ENCODE measurements around the gene AGPAT1. TPM values are rescaled to one million over a fixed set of nuclear protein-coding genes. Genes with fewer than 3 reads are reported as not detected.

The AGPAT1 gene
- total and polyA plus RNA-seq, 7 experiments from 2014 or later, result 19.3 to 46.1 (median 29.7) TPM

DNA sequence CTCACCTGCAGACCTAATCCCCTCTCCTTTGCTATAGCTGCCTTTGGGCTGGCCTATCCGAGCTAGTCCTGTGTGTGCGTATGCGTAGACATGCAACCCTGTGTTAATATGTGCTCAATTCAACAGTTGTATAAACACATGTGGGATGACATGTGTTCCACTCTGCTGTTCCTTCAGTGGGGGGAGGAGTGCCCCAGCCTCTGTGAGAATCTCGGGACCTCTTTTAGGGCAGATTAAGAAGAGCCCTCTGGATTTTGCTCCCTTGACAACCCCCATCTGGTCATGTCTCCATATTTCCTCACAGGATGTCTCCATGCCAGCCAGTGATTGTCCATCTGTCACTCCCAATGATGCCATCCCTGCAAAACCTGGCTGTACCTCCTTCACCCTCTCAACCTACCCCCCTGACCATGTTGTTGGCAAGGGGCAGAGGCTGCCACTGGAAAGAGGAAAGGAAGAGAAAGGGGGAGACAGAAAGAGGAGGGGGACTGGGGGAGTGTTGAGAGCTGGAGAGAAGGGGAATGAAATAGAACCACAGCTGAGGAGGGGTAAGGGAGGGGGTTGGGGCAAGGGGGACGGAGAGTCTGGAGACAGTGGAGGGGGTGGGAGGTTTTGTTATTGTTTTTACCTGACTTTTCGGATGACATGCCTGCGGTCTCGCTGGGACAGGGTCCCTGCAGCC is 24.6 kb downstream of the AGPAT1 start:
- H3K36me3 ChIP-seq (ENCODE audit: control insufficient read depth in 2 of 3, insufficient read depth in 3 of 3, low read length in 3 of 3), result no peaks in the 10 kb centered on the region
- Mint-ChIP-seq H3K27ac (peak overlapping the region in 8 of 9 donors; percentile 55 to 87 (median 75)), H3K36me3 (peaks cover 0 to 5% (median 2%) of the 10 kb centered on the region in 5 donors), H3K27me3 (peaks cover 0 to 57% (median 12%) of the 10 kb centered on the region in 5 donors), H3K4me1 (peaks cover 49 to 73% (median 70%) of the 10 kb centered on the region in 7 donors), H3K4me3 (peak overlapping the region; percentile 41 to 100 (median 86)), H3K9me3 (peaks cover 0 to 5% (median 0%) of the 10 kb centered on the region in 11 donors)
- H3K27me3 ChIP-seq (ENCODE audit: control insufficient read depth in 2 of 2, insufficient read depth in 2 of 2, low read length in 2 of 2), result no peaks in the 10 kb centered on the region
- peaks cover 10 to 35% of the 10 kb centered on the region in 2 donors for H3K4me1 ChIP-seq (ENCODE audit: control insufficient read depth in 2 of 2, insufficient read depth in 2 of 2, low read length in 2 of 2)
- H3K27ac ChIP-seq (ENCODE audit: low read depth, low read length), result peak overlapping the region; percentile 62
- H3K9me3 ChIP-seq (ENCODE audit: control insufficient read depth in 2 of 3, low read length in 3 of 3), result no peaks in the 10 kb centered on the region
- no peak for ATAC-seq
- ChIA-PET POLR2A (interaction anchor here (0.6 to 2.0 kb wide), 6 partner anchors 14 to 192 kb away, joined by 3 to 7 read pairs (median 3); partner anchors contain the start of genes ATF6B, EGFL8, FKBPL and GPSM3), CTCF (interaction anchor here (0.8 kb wide), 1 partner anchor 22 kb away, joined by 3 read pairs; no protein-coding TSS in a partner anchor)
- peak in 5 of 9 donors; percentile 30 to 41 (median 38) for DNase-seq
- peak overlapping the region; percentile 48 for H3K4me3 ChIP-seq (ENCODE audit: low read length)
- intact Hi-C loops (cut with micrococcal nuclease), result no loop called here

DNA sequence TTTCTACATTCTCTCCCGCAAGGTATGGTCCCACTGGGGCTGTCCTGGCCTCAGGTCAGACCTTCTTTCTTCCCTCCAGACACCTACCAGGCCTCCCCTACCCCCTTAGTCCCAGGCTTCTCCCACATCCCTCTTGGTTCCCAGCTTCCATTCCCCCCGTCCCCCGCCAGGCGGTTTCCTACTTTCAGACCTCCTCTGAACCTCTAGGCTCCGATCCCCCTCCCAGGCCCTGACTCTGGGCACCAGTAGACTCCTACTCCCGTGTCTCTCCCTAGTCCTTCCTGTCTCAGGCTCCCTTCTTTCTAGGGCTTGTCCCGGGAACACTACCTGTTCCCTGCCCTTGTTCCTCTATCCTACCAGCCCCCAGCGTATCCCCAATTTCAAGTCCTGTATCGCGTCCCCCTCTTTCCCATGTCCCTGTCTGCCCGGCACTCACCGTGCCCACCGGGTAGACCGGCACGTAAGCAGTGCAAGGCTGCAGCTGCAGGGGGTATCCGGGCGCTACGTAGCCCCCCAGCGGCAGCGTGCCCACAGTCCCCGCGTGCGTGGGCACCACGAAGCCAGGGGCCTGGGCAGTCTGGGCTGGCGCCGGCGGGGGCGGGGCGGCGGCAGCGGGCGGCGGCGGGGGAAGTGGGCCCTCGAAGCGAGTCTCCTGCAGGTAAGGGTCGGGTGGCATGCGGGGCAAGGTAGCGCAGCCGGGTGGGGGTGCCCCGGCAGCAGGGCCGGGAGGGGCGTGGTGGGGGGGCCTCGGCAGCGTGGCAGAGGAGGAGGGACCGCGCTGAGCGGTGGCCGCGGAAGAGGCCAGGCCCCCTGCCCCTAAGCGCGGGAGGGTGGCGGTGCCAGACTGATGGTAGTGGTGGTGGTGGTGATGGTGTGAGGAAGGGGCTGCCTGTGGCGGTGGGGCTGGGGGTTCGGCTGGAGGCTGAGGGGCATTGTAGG is 25.7 kb downstream of the AGPAT1 start:
- Histone ChIP-seq H3K4me3 (ENCODE audit: low read length) (no peak overlapping the region), H3K4me1 (ENCODE audit: control insufficient read depth in 2 of 2, insufficient read depth in 2 of 2, low read length in 2 of 2) (peaks cover 6 to 30% of the 10 kb centered on the region in 2 donors), H3K27me3 (ENCODE audit: control insufficient read depth in 2 of 2, insufficient read depth in 2 of 2, low read length in 2 of 2) (no peaks in the 10 kb centered on the region), H3K27ac (ENCODE audit: low read depth, low read length) (no peak overlapping the region), H3K36me3 (ENCODE audit: control insufficient read depth in 2 of 3, insufficient read depth in 3 of 3, low read length in 3 of 3) (no peaks in the 10 kb centered on the region), H3K9me3 (ENCODE audit: control insufficient read depth in 2 of 3, low read length in 3 of 3) (no peaks in the 10 kb centered on the region)
- H3K4me1 Mint-ChIP-seq, result peaks cover 47 to 65% (median 62%) of the 10 kb centered on the region in 7 donors
- intact Hi-C loops (cut with micrococcal nuclease), result loop anchor here in 1 of 2 donors (10.0 kb wide), 1 partner anchor 95 kb away; no protein-coding TSS in a partner anchor
- ChIA-PET CTCF (no interaction called here), POLR2A (interaction anchor here (0.6 to 2.0 kb wide), 3 partner anchors 41 to 43 kb away, joined by 3 to 7 read pairs (median 3); partner anchors contain the start of gene GPSM3)
- H3K4me3 Mint-ChIP-seq, result peak overlapping the region; percentile 51 to 100 (median 86)
- peak overlapping the region; percentile 33 to 87 (median 67) for H3K27ac Mint-ChIP-seq
- ATAC-seq (no peak), DNase-seq (no peak)
- peaks cover 0 to 5% (median 0%) of the 10 kb centered on the region in 11 donors for H3K9me3 Mint-ChIP-seq
- peaks cover 0 to 62% (median 12%) of the 10 kb centered on the region in 5 donors for H3K27me3 Mint-ChIP-seq
- peaks cover 0 to 5% (median under 1%) of the 10 kb centered on the region in 5 donors for H3K36me3 Mint-ChIP-seq

DNA sequence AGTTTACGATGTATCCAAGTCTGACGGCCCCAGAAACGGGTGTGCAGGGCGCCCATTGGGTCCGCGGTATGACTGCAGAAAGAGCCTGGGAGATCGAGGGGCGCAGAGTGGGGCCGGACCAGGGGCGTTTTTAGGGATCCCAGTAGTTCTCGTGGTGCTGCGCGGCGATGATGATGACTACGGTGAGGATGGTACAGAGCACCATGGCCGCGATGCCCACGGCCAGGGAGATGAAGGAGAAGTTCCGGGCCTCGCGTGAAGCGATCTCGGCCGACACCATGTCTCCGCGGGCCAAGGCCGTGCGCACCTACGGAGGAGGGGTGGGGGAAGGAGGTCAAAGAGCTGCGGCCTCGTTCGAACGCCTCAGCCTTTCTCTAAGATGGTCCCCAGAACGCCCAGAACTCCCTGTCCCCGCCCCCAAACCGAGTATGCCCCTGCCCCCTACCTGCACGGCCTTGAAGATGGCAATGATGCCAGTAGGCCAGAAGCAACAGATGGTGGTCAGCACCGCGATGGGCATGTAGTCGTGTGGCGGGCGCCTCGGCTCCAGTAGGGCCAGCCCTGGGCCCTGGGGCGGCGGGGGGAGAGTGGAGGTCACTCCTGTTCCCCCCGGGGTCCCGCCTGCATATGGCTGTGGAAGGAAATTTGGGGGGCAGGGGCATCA is 26.7 kb downstream of the AGPAT1 start:
- no peak for DNase-seq
- Histone ChIP-seq H3K27ac (ENCODE audit: low read depth, low read length) (peak overlapping the region; percentile 47), H3K4me1 (ENCODE audit: control insufficient read depth in 2 of 2, insufficient read depth in 2 of 2, low read length in 2 of 2) (peaks cover 0 to 24% of the 10 kb centered on the region in 2 donors), H3K9me3 (ENCODE audit: control insufficient read depth in 2 of 3, low read length in 3 of 3) (no peaks in the 10 kb centered on the region), H3K27me3 (ENCODE audit: control insufficient read depth in 2 of 2, insufficient read depth in 2 of 2, low read length in 2 of 2) (no peaks in the 10 kb centered on the region), H3K36me3 (ENCODE audit: control insufficient read depth in 2 of 3, insufficient read depth in 3 of 3, low read length in 3 of 3) (no peaks in the 10 kb centered on the region), H3K4me3 (ENCODE audit: low read length) (peak overlapping the region; percentile 30)
- intact Hi-C loops (cut with micrococcal nuclease), result loop anchor here in 1 of 2 donors (10.0 kb wide), 1 partner anchor 96 kb away; no protein-coding TSS in a partner anchor
- Mint-ChIP-seq H3K4me3 (peak overlapping the region; percentile 75 to 95 (median 88)), H3K27ac (peak overlapping the region; percentile 46 to 91 (median 85)), H3K4me1 (peaks cover 37 to 56% (median 52%) of the 10 kb centered on the region in 7 donors), H3K36me3 (peaks cover 0 to 5% (median 0%) of the 10 kb centered on the region in 5 donors), H3K9me3 (peaks cover 0 to 5% (median 0%) of the 10 kb centered on the region in 11 donors), H3K27me3 (peaks cover 0 to 62% (median 12%) of the 10 kb centered on the region in 5 donors)
- POLR2A ChIA-PET, result interaction anchor here (0.6 to 1.0 kb wide), 4 partner anchors 9 to 806 kb away, joined by 3 to 5 read pairs (median 3); no protein-coding TSS in a partner anchor
- peak; percentile 19 for ATAC-seq
- CTCF ChIA-PET, result interaction anchor here (1.2 to 1.4 kb wide), 2 partner anchors 45 to 100 kb away, joined by 3 to 5 read pairs; no protein-coding TSS in a partner anchor

DNA sequence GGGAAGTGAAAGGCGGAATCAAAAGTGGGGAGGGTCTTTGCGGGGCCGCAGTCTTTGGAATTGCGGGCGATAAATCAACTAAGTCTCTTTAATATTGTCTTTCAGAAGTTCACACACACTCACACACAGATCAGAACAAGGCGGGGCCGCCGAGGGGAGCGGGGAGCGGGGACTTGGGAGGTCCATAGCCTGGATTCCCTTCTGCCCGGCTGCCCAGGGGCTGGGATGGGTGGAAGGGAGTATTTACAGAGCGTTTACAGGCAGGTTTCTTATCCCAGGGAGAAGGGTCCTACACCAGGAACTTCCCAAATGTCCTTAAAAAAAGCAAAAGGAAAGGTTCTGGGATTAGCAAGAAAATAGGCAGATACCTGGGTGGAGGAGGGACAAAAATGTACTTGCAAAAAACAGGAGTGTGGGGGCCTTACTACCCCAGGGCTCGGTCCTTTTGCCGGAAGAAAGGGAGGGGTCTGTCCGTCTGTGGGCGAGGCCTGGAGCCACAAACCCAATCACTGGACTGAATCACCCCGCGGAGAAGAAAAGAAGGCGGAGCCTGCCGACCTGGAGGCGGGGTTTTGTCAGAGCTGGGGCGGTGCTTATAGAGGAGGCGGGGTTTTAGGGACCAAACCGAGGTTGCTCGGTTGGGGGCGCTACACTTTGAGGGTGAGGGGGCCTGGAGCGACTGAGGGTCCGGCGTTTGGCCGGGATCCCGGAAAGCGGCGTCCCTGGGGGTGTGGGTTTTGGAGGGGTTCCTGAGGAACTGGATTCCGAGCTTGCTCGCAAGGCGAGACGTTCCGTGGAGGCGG is 27.4 kb downstream of the AGPAT1 start:
- peaks cover 37 to 49% (median 46%) of the 10 kb centered on the region in 7 donors for H3K4me1 Mint-ChIP-seq
- CTCF ChIA-PET, result interaction anchor here (0.6 to 1.4 kb wide), 3 partner anchors 46 to 201 kb away, joined by 3 to 5 read pairs (median 4); no protein-coding TSS in a partner anchor

More for the DNA sequence above, 27.4 kb downstream of the AGPAT1 start:
- H3K4me3 Mint-ChIP-seq, result peak overlapping the region; percentile 75 to 91 (median 86)
- DNase-seq (peak; percentile 62 to 82 (median 72)), ATAC-seq (peak; percentile 91)
- no peaks in the 10 kb centered on the region for H3K9me3 ChIP-seq (ENCODE audit: control insufficient read depth in 2 of 3, low read length in 3 of 3)
- intact Hi-C loops (cut with micrococcal nuclease), result loop anchor here (1.0 to 10.0 kb wide), 4 partner anchors 18 to 96 kb away; partner anchors contain the start of genes AGPAT1 (in 1 of the 2) and FKBPL (in 1 of the 2)
- peaks cover 0 to 5% (median 0%) of the 10 kb centered on the region in 5 donors for H3K36me3 Mint-ChIP-seq
- H3K27ac ChIP-seq (ENCODE audit: low read depth, low read length), result peak overlapping the region; percentile 47
- H3K4me3 ChIP-seq (ENCODE audit: low read length), result peak overlapping the region; percentile 30
- POLR2A ChIA-PET, result interaction anchor here (0.6 to 1.0 kb wide), 5 partner anchors 10 to 806 kb away, joined by 3 to 5 read pairs (median 3); no protein-coding TSS in a partner anchor
- H3K27me3 Mint-ChIP-seq, result peaks cover 0 to 62% (median 12%) of the 10 kb centered on the region in 5 donors
- H3K27ac Mint-ChIP-seq, result peak overlapping the region; percentile 46 to 91 (median 85)
- H3K27me3 ChIP-seq (ENCODE audit: control insufficient read depth in 2 of 2, insufficient read depth in 2 of 2, low read length in 2 of 2), result no peaks in the 10 kb centered on the region
- H3K9me3 Mint-ChIP-seq, result peaks cover 0 to 5% (median 0%) of the 10 kb centered on the region in 11 donors
- no peaks in the 10 kb centered on the region for H3K36me3 ChIP-seq (ENCODE audit: control insufficient read depth in 2 of 3, insufficient read depth in 3 of 3, low read length in 3 of 3)
- H3K4me1 ChIP-seq (ENCODE audit: control insufficient read depth in 2 of 2, insufficient read depth in 2 of 2, low read length in 2 of 2), result peaks cover 0 to 22% of the 10 kb centered on the region in 2 donors

Data from naive thymus-derived CD4-positive, alpha-beta T cell (primary cell).